NT2/D1 (cell line): Measurements from ENCODE around the gene SDK1.

Experiments
- SUZ12 ChIP-seq: IDR thresholded peaks from 2 replicates; pipeline ENCODE4 v1.6.1; 2011; ENCODE audit not compliant: insufficient read length, insufficient read depth; ENCODE audit errors: extremely low read depth
- YY1 ChIP-seq: IDR thresholded peaks from 2 replicates; pipeline ENCODE4 v1.6.1; 2011; ENCODE audit not compliant: insufficient read length, insufficient read depth

GRCh38 chr7:3271298-3271697, 29.8 kb upstream of the SDK1 start:
- TF ChIP-seq SUZ12 (no peak), YY1 (no peak)
